ENCODE data around the gene MAP3K5.
"Not testable (repeated sequence)": the region's sequence is repeated elsewhere in the genome, so short reads cannot be mapped to it uniquely, and the experiment has no call there.

Gene MAP3K5

DNA sequence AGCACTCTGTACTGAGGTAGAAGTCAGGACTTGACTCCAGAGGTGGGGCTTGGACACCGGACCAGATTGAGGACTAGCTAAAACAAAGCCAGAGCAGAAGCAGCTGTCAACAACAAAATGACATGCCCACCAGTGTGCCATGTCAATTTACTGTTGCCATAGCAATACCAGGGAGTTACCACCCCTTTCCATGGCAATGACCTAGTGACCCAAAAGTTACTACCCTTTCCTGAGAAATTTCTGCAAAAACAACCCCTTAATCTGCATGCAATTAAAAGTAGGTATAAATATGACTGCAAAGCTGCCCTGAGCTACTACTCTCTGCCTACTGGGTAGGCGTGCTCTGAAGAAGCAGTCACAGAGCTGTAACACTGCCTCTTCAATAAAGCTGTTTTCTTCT lies 21.0 kb downstream of the MAP3K5 start:
- no peak for DNase-seq

DNA sequence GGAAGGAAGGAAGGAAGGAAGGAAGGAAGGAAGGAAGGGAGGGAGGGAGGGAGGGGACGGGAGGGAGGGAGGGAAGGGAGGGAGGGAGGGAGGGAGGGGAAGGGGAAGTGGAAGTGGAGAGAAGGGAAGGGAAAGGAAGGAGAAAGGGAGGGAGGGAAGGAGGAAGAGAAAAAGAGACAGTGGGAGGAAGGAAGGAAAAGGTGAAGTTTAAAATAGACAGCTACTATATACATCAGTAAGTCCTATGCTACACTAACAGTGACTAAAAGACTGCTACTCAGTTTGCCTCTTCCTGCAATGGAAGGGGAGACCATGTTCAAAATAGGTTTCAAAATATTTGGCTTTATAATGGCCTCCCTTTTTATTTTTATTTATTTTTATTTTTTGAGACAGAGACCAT lies 22.5 kb downstream of the MAP3K5 start:
- DNase-seq = no peak

DNA sequence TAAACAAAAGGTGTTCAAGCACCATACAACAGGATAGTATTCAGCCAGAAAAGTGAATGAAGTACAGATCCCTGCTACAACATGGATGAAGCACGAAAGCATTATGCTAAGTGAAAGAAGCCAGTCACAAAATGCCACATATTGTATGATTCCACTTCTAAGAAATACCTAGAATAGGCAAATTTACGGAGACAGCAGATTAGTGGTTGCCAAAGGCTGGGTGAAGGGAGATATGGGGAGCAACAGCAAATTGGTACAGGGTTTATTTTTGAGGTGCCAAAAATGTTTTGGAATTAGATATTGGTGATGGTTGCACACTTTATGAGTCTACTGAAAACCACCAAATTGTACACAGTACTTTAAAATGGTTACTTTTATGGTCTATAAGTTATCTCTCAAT lies 23.2 kb downstream of the MAP3K5 start:
- no peak for DNase-seq

DNA sequence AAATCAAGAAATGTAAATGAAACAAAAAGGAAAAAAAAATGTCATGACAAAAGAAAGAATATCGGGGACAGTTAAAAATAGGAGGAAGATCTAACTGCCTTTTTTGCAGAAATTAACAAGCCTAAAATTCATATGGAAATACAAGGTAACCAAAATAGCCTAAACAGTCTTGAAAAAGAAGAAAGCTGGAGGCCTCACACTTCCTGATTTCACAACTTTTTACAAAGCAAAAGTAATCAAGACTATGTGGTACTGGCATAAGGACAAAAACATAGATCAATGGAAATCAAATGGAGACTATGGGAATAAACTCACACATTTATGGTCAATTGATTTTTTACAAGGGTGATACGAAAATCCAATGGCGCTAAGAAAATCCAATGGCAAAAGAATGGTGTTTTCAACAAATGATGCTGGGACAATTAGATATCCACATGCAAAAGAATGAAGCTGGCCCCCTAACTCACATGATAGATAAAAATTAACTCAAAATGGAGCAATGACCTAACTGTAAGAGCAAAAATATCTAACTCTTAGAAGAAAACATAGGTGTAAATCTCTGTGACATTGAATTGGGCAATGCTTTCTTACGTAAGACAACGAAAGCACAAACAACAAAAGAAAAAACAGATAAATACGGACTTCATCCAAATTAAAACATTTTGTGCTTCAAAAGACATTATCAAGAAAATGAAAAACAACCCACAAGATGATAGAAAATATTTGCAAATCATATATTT lies 24.5 kb downstream of the MAP3K5 start:
- DNase-seq = no peak

DNA sequence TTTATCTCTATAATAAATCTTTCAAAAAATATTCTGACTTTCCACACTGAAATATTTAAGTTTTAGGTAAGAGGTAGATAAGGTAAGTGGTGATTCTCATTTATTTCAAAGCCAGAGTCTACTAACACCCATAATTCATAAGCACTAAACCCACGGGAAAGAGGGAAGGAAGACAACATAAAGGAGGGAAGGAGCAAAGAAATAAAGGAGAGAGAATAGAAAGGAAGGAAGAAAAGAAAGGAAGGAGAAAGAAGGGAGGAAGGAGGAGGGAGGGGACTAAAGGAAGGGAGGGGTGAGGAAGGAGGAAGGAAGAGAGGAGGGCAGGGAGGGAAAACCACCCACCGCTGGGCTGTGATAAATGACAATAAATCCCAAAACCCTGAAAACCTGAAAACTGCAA lies 25.2 kb downstream of the MAP3K5 start:
- no peak for DNase-seq

DNA sequence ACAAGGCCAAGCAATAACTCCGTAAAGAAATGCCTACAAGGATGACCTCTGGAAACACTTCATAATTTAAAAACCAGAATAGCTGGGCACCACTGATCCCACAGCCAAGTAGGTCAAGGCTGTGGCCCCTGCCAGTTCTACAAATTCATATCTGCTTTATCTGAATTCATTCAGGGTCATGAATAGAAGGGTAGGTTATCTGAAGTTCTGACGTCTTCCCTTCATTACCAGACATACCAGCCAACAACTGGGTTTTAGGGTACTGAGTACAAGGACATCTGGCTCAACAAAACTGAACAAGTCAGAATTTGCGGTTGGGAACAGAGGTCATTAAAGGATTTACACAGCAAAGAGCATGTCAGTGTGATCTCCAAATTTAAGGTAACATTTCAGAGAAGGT lies 26.0 kb downstream of the MAP3K5 start:
- no peak for DNase-seq

DNA sequence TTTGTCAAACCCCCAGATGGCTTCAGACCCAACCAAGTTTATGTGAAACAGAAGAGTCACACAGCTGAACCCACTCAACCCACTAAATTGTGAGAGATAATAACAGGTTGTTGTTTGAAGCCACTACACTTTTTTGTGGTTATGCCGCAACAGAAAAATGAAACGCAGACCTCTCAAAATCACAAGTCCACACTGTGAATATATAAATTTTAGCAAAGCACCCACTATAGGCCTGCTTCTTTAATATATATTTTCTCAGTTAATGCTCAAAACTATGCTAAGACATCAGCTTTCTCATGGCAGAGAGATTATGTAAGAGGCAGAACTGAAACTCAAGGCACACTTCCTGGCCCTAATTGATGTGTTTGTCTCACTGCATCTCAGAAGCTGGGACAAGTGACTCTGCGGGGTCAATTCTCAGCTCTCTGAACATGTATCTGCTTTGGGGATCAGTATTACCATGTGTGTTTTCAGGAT lies 27.7 kb downstream of the MAP3K5 start:
- no peak for DNase-seq

DNA sequence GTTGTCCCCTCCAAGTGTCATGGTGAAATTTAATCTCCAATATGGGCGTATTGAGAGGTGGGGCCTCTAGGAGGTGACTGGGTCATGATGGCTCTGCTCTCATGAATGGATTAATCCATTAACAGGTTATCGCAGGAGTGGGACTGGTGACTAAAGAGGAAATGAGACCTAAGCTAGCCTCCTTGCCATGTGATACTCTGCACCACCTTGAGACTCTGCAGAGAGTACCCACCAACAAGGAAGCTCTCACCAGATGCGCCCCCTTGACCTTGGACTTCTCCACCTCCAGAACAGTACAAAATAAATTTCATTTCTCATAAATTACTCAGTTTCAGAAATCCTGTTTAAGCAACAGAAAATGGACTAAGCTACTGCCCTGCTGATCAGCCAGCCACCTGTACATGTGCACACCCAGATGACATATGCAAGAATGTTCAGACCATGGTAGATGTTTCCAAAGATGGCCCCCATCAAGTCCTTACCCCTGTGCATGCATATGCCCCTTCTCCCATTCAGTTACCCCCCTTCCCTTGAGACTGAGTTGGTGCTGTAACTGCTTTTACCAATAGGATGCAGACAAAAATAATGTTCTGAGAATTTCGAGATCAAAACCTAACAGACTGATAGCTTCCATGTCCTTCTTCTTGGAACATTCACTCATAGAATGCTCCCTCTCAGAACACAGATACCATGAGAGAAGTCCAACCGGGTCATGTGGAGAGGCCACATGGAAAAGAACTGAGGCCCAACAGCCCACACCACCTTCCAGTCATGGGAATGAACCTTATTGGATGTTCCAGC lies 28.4 kb downstream of the MAP3K5 start:
- DNase-seq = no peak

DNA sequence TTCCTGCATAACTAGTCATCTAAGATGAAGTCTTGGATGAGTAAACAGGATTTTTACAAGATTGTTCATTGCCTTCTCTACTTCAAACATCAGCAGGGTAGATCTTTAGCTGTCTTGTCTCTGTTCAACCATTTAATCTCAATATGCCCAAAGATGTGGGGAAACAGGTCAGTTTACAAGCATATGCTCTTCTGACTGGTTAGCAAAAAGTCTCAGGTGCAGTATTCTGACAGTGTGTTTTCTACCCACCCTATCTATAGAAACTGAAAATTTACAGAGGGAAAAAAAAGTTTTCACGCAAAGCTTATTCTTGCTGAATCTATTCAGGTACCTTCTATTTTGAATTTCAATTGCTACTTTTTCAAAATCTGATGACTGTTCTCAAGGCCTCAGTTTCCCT lies 29.0 kb downstream of the MAP3K5 start:
- DNase-seq = no peak

DNA sequence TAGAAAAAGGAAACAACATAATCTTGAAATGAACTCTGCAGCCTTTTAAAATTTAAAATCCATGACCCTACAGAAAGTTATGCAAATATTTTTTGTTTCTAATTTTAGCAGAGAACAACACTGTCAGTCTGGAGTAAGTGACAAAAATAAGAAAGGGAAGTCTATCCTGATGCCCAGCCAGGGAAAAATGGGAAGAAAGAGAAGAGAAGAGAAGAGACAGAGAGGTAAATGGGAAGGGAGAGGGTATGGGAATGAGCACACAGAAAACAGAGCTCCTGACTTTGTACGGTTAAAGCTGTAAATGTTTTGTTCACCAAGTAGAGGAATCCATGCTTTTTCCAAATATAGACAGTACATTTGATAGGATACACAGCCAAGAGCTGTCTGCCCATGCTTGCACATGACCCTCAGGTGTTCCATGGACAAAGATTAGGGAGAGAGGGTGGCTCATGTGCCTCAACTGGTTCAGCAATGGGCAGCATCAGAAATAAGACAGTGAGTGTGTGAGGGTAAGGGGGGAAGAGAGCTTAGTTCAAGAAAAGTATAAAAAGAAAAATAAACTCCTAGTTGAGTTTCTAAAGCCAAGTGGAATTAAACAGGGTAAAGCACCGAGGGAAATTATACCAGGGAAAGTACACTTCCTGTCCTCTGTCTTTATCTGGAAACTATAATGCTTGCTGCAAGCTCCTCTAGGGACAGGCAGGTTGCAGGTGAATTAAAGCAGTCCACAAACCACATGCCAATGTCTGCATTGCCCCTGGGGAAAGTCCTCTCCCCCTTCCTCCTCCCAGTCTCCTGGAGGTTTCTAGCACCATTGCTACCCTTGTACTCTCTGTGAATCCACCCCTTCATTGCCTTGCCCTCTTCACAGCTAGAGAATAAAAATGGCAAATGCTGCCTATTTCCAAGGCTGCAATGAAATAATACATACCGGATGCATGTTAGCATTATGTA lies 30.0 kb downstream of the MAP3K5 start:
- no peak for DNase-seq

DNA sequence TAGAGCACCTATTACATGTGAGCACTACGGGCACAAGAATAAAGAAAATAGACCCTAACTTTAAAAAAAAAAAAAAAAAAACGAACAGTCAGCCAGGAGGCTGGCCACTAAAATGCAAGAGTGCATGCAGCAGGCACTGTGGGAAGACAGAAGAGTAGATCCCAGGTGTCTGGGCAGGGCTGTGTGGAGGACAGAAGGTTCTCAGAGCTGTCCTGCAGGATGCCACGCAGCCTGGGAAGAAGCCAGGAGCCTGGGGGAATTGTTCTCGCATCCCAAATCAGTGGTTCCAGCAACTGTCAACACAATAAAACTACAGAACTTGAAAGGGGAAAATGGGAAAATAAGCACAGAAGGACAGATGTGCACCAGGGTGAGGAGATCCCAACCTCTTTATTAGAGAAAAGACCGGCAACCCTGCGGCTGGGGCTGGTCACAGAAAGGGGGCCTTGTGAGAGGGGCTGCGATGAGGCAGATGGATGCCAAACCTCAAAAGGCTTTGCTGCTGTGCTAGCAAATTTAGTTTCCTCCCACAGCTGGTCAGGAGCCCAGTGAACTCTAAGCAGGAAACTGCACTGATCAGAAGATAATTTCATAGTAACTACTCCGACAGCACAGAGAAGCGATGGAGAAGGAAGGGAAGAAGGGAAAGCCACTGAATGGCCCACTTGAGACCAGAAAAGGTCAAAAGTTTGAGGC lies 30.9 kb downstream of the MAP3K5 start:
- no peak for DNase-seq

DNA sequence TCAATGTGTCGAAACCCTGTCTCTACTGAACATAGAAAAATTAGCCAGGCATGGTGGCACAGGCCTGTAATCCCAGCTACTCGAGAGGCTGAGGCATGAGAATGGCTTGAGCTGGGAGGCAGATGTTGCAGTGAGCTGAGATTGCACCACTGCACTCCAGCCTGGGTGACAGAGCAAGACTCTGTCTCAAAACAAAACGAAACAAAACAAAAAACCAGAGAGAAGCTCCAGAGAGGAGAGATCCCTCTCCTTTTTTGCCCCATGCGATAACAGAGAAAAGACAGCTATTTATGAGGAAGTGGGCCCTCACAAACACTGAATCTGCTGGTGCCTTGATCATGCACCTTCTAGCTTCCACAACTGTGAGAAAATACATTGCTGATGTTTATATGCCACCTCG lies 31.5 kb downstream of the MAP3K5 start:
- not testable (repeated sequence) for DNase-seq

DNA sequence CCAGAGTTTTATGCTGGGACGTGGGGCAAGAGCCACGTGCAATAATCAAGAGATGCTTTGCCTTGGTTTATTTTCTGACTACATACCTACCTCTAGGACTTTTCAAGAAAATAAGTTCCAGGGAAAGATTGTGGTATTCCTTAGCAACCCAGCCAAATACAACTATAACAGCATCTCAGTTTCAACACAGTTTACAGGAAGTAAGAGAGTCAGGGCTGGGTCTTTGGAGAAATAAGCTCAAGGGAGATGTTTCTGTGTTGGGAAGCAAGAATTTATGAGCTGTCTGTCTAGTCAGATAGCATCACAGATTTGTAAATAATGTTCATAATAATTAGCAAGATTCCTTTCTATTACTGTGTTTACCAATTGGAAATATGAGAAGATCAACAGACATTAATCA lies 35.1 kb downstream of the MAP3K5 start:
- DNase-seq = no peak

DNA sequence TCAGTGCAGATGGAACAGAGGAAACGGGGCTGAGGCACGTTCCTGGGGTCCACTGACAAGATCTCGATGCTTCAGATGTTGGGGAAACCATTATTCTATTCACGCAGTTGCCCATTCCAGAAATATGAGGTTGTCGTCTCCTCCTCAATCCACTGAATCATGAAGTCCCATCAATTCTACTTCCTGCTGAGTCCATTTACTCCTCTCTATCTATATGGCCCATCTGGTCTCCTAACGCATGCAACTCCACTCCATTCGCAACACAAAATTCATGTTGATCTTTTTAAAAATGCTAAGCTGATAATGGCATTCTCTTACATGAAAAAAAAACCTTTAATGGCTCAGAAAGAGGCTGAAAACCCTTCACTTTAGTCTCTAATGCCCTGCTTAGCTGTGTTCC lies 37.5 kb downstream of the MAP3K5 start:
- DNase-seq = no peak

DNA sequence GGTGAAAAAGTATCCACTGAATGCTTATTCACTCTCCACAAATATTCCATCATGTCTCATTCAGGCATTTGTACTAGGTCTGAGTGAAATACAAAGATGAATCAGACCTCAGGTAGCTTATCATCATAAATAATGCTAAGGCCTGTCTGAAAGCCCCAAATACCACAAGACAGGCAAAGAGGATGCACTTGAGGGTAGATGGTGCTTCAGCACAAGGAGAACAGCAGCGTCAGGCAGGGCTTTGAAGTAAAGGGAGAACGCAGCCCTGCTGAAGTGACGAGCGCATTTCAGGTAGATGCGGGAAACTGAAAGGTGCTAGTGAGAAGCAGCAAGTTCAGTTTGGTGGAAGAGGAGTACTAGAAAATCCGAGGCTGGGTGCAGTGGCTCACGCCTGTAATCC lies 38.7 kb downstream of the MAP3K5 start:
- DNase-seq = no peak

DNA sequence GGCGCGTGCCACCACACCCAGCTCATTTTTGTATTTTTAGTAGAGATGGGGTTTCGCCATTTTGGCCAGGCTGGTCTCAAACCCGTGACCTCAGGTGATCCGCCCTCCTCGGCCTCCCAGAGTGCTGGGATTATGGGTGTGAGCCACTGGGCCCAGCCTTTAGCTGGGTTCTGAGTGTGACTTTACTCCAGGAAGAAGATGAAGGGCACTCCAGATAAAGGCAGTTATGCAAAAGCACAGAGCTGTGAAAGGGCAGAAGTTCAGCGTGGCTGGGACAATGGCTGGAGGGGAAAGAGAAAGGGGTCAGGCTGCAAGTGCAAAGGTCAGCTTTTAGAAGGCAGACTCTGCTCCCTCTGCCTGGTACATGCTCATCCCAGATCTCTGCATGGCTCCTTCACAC lies 39.7 kb downstream of the MAP3K5 start:
- DNase-seq = no peak

DNA sequence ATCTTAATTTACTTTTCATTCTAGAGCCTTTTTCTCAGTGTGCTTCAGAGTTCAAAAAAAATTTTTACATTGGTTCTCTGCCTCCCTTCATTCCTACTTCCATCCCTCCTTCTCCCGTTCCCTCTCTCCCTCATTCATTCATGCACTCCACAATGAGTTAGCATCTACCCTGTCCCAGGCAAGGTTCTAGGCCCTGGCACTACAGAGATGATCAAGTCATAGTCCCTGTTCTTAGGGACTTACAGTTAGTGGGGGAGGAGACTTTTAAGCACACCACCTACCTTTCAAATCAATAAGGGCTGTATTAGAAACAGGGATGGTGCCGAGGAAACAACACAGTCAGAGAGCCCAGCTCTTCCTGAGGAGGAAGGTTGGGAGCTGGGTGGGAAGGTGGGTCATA lies 40.3 kb downstream of the MAP3K5 start:
- DNase-seq = no peak

DNA sequence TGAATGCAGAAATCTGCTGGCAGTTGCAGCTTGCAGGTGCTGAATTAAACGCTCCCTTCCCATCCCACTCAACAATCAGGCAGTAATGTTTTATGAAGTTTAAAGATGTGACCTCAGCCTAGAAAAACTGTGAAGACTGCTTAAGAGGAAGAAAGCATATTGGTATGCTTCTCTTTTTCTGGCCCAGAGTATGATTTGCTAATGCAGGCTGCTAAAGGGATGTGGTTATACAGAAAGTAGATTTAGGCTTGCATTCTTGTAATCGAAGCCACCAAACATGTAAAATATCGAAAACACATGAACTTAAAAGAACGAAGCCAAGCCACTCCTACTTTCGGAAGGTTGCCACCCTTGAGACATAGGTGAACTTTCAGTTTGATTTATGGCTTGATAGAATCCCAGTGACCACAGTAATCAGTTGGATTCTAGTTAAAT lies 40.7 kb downstream of the MAP3K5 start:
- no peak for DNase-seq

DNA sequence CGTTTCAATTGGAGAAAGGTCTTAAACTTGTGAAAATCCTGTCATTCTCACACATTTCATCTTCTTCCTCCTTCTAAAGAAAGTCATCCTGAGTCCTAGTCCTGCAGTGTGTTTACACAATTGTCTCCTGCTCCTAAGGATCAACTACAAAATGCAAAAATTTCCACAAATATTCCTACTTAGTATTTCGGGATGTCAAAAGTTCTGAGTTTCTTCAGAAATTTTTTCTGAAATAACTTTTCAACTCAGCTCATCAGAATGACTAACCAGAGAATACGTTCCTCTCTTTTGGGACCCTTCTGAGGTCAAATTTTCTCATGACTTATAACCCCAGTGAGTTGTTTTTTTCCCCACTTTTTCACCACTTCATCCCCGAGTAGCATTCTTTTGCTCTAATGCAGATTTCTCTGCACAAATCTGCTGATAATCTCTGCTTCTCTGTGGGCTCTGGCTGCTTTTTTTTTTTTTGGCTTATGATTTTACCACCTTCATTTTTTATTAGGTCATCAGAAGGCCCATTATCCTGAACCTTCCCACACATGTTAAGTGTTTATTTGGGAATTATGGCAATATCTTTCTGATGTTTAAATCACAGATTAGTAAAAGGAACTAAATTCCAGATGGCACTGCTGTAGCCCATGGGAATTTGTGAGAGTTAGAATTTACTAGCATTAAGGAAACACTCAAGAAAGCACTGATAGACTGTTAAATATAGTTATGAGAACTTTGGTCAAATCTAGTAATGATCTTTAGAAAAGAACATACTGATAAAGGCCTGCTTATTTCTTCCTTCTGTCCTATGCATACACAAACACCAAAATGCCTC lies 41.4 kb downstream of the MAP3K5 start:
- DNase-seq = no peak

DNA sequence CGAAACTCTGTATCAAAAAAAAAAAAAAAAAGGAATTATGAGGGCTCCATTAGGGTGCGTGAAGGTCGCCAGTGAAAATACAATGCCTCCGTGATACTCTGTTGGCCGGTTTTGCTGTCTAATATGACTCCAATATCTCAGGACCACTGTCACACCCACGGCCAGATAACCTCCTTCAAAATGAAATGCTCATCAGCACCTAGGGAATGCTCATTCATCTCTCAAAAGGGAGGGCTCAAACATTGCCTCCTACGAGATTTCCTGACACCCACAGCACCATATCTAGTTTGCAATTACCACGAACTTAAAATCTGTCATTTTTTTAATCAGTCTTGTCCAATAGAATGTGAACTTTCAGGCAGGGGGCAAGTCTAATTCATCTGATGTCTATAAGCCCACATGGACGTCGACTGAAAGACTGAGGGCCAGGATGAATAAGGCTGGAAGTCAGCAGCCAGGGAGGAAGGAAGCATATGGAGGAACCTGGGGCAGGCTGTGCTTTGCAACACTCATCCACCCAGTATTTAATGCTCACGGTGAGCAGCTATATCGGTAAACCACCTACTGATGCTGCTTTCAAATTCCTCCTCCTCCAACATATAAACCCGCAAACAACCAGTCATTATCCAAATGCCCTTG lies 42.8 kb downstream of the MAP3K5 start:
- no peak for DNase-seq

DNA sequence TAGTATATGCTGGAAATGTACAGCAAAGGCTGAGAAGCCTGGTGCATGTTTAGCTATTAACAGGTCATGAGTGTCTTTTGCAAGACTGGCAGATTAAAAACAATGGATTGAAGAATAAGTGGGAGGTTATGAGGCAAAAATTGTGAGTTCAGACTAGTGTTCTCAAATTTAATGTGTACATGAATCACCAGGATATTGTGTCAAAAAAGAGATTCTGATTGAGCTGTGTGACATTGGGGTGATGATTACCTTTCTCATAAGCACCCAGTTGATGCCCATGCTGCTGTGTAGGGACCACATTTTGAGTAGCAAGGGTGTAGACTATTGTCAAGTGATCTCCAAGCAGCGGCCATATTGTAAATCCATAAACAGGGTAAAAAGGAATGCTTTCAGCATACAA lies 44.8 kb downstream of the MAP3K5 start:
- no peak for DNase-seq
